ENCODE results near the gene PAX3.

The PAX3 gene

GRCh38 chr2:222290401-222290735, 8.4 kb downstream of the PAX3 start:
- in situ Hi-C loops (cut with HindIII; ENCODE audit: low pct_unique_long_range_greater_than_20kb, low sequenced_read_pairs): no loop called here
- TF ChIP-seq JUND (IDR thresholded peaks at IDR 0.05; ENCODE audit: low read depth): no peak
- DNase-seq (ENCODE audit: low read depth in 1 of 2, low spot score in 1 of 2): no peak

- in situ Hi-C loops (cut with HindIII; ENCODE audit: low pct_unique_long_range_greater_than_20kb, low sequenced_read_pairs): no loop called here
- TF ChIP-seq JUND (IDR thresholded peaks at IDR 0.05; ENCODE audit: low read depth): no peak
- no peak for DNase-seq (ENCODE audit: low read depth in 1 of 2, low spot score in 1 of 2)
Measured at GRCh38 chr2:222289278-222290160, 9.3 kb downstream of the PAX3 start.

- DNase-seq (ENCODE audit: low read depth in 1 of 2, low spot score in 1 of 2): no peak
- TF ChIP-seq JUND (IDR thresholded peaks at IDR 0.05; ENCODE audit: low read depth): no peak
- in situ Hi-C loops (cut with HindIII; ENCODE audit: low pct_unique_long_range_greater_than_20kb, low sequenced_read_pairs): no loop called here
Measured at GRCh38 chr2:222288590-222289277, 10.1 kb downstream of the PAX3 start.

- TF ChIP-seq JUND (IDR thresholded peaks at IDR 0.05; ENCODE audit: low read depth): no peak
- in situ Hi-C loops (cut with HindIII; ENCODE audit: low pct_unique_long_range_greater_than_20kb, low sequenced_read_pairs): no loop called here
- DNase-seq (ENCODE audit: low read depth in 1 of 2, low spot score in 1 of 2): no peak
Measured at GRCh38 chr2:222287862-222288479, 10.8 kb downstream of the PAX3 start.

- no peak for TF ChIP-seq JUND (IDR thresholded peaks at IDR 0.05; ENCODE audit: low read depth)
- in situ Hi-C loops (cut with HindIII; ENCODE audit: low pct_unique_long_range_greater_than_20kb, low sequenced_read_pairs): no loop called here
Measured at GRCh38 chr2:222284466-222284865, 14.3 kb downstream of the PAX3 start.

GRCh38 chr2:222283634-222284033, 15.2 kb downstream of the PAX3 start:
- in situ Hi-C loops (cut with HindIII; ENCODE audit: low pct_unique_long_range_greater_than_20kb, low sequenced_read_pairs): no loop called here
- DNase-seq (ENCODE audit: low read depth in 1 of 2, low spot score in 1 of 2): no peak
- no peak for TF ChIP-seq JUND (IDR thresholded peaks at IDR 0.05; ENCODE audit: low read depth)

More at GRCh38 chr2:222284466-222284865, 14.3 kb downstream of the PAX3 start:
- no peak for DNase-seq (ENCODE audit: low read depth in 1 of 2, low spot score in 1 of 2)

- DNase-seq (ENCODE audit: low read depth in 1 of 2, low spot score in 1 of 2): no peak
- in situ Hi-C loops (cut with HindIII; ENCODE audit: low pct_unique_long_range_greater_than_20kb, low sequenced_read_pairs): no loop called here
Measured at GRCh38 chr2:222281506-222281905, 17.3 kb downstream of the PAX3 start.

GRCh38 chr2:222280795-222281194, 18.0 kb downstream of the PAX3 start:
- TF ChIP-seq JUND (IDR thresholded peaks at IDR 0.05; ENCODE audit: low read depth): no peak
- in situ Hi-C loops (cut with HindIII; ENCODE audit: low pct_unique_long_range_greater_than_20kb, low sequenced_read_pairs): no loop called here
- no peak for DNase-seq (ENCODE audit: low read depth in 1 of 2, low spot score in 1 of 2)

More at GRCh38 chr2:222281506-222281905, 17.3 kb downstream of the PAX3 start:
- no peak for TF ChIP-seq JUND (IDR thresholded peaks at IDR 0.05; ENCODE audit: low read depth)

GRCh38 chr2:222272446-222273015, 26.3 kb downstream of the PAX3 start:
- in situ Hi-C loops (cut with HindIII; ENCODE audit: low pct_unique_long_range_greater_than_20kb, low sequenced_read_pairs): no loop called here
- no peak for DNase-seq (ENCODE audit: low read depth in 1 of 2, low spot score in 1 of 2)
- TF ChIP-seq JUND (IDR thresholded peaks at IDR 0.05; ENCODE audit: low read depth): no peak

- no peak for TF ChIP-seq JUND (IDR thresholded peaks at IDR 0.05; ENCODE audit: low read depth)
- in situ Hi-C loops (cut with HindIII; ENCODE audit: low pct_unique_long_range_greater_than_20kb, low sequenced_read_pairs): no loop called here
- no peak for DNase-seq (ENCODE audit: low read depth in 1 of 2, low spot score in 1 of 2)
Measured at GRCh38 chr2:222271854-222272253, 26.9 kb downstream of the PAX3 start.

- in situ Hi-C loops (cut with HindIII; ENCODE audit: low pct_unique_long_range_greater_than_20kb, low sequenced_read_pairs): no loop called here
- no peak for TF ChIP-seq JUND (IDR thresholded peaks at IDR 0.05; ENCODE audit: low read depth)
- no peak for DNase-seq (ENCODE audit: low read depth in 1 of 2, low spot score in 1 of 2)
Measured at GRCh38 chr2:222270396-222270795, 28.4 kb downstream of the PAX3 start.

GRCh38 chr2:222269132-222269531, 29.7 kb downstream of the PAX3 start:
- TF ChIP-seq JUND (IDR thresholded peaks at IDR 0.05; ENCODE audit: low read depth): no peak
- in situ Hi-C loops (cut with HindIII; ENCODE audit: low pct_unique_long_range_greater_than_20kb, low sequenced_read_pairs): no loop called here
- DNase-seq (ENCODE audit: low read depth in 1 of 2, low spot score in 1 of 2): no peak

All from T47D (cell line).